Osteocyte (in vitro differentiated cells): Measurements from ENCODE around the gene MAP1LC3B2. TPM values are rescaled to one million over a fixed set of nuclear protein-coding genes. Genes with fewer than 3 reads are reported as not detected.

Experiments
- DNase-seq: peaks from one replicate; pipeline ENCODE4 v3.0.0; 2021; ENCODE audit warnings: mixed read lengths; ENCODE audit not compliant: unreplicated experiment; ENCODE audit errors: extremely low spot score
- H3K27ac Mint-ChIP-seq: one replicate; pipeline ENCODE4 v1.8.0; 2021; ENCODE audit warnings: mild to moderate bottlenecking, mixed read lengths; ENCODE audit not compliant: unreplicated experiment
- H3K27me3 Mint-ChIP-seq: one replicate; pipeline ENCODE4 v1.8.0; 2021; ENCODE audit warnings: mixed read lengths; ENCODE audit not compliant: unreplicated experiment
- H3K36me3 Mint-ChIP-seq: one replicate; pipeline ENCODE4 v1.8.0; 2021; ENCODE audit warnings: mixed read lengths; ENCODE audit not compliant: unreplicated experiment
- H3K4me1 Mint-ChIP-seq: one replicate; pipeline ENCODE4 v1.8.0; 2021; ENCODE audit warnings: mixed read lengths; ENCODE audit not compliant: unreplicated experiment
- H3K4me3 Mint-ChIP-seq: one replicate; pipeline ENCODE4 v1.8.0; 2021; ENCODE audit warnings: mild to moderate bottlenecking, moderate library complexity, mixed read lengths; ENCODE audit not compliant: unreplicated experiment
- H3K9me3 Mint-ChIP-seq: one replicate; pipeline ENCODE4 v1.8.0; 2021; ENCODE audit warnings: mixed read lengths; ENCODE audit not compliant: unreplicated experiment
- CTCF ChIP-seq: fragments of 200-600 bp; sonication (generic); IDR thresholded peaks from 2 replicates; pipeline ENCODE4 v1.5.0; 2021; ENCODE audit warnings: antibody characterized with exemption, mild to moderate bottlenecking, moderate library complexity
- total RNA-seq: library from RNA; stranded (reverse); gene quantifications from 2 replicates; pipeline ENCODE4 v1.2.1, GENCODE V29; 2021

The MAP1LC3B2 gene
- total RNA-seq, 1 donor from 2014 or later, result 2.1 TPM

DNA sequence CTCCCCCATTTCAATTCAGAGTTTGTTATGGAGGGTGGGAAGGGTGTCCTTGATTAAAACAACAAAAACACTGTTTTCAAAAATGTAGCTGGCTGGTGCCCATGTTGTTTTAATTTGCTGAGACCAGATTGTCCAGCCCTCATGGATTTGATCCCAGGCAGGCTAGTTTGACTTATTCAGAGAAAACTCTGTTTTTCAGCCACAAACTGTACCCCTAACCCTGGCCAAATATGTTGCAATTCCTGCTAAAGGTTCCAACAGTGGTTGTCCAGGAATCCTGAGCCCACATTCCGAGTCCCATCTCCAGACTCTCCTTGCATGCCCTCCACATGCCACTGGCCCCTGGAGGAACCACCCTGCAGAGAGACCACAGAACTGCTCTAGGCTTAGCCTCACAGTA, 36.0 kb downstream of the MAP1LC3B2 start:
- H3K4me3 Mint-ChIP-seq, result no peak overlapping the region
- H3K27me3 Mint-ChIP-seq, result no peaks in the 10 kb centered on the region
- TF ChIP-seq CTCF, result no peak
- no peaks in the 10 kb centered on the region for H3K36me3 Mint-ChIP-seq
- peak overlapping the region; percentile 78 for H3K27ac Mint-ChIP-seq
- no peak for DNase-seq
- no peaks in the 10 kb centered on the region for H3K9me3 Mint-ChIP-seq
- peaks cover 68% of the 10 kb centered on the region for H3K4me1 Mint-ChIP-seq

- Mint-ChIP-seq H3K27ac (peak overlapping the region; percentile 78), H3K36me3 (no peaks in the 10 kb centered on the region), H3K4me1 (peaks cover 67% of the 10 kb centered on the region), H3K9me3 (no peaks in the 10 kb centered on the region), H3K4me3 (no peak overlapping the region), H3K27me3 (no peaks in the 10 kb centered on the region)
- TF ChIP-seq CTCF, result no peak
- DNase-seq, result no peak
Measured at GRCh38 chr12:116595672-116596071, 36.5 kb downstream of the MAP1LC3B2 start.

DNA sequence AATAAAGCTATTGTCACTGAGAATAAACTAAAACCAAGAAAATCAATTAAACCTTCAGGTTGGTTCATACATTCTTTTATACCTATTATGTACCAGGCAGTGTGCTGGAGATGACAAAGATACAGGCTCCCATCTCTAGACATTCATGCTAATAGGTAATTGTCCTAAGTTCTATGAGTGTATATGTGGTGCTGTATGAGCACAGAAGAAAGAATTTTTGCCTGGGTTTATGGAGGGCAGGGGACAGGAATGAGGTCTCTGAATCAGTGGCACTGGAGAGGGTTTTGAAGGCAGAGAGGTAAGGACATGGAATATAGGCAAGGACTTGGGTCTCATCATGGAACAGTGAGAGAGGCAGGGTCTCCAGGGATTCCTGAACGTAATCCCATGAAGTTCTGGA, 38.7 kb downstream of the MAP1LC3B2 start:
- no peak for TF ChIP-seq CTCF
- Mint-ChIP-seq H3K27me3 (no peaks in the 10 kb centered on the region), H3K4me3 (no peak overlapping the region), H3K36me3 (no peaks in the 10 kb centered on the region), H3K9me3 (no peaks in the 10 kb centered on the region), H3K27ac (peak overlapping the region; percentile 99), H3K4me1 (peaks cover 71% of the 10 kb centered on the region)
- no peak for DNase-seq

DNA sequence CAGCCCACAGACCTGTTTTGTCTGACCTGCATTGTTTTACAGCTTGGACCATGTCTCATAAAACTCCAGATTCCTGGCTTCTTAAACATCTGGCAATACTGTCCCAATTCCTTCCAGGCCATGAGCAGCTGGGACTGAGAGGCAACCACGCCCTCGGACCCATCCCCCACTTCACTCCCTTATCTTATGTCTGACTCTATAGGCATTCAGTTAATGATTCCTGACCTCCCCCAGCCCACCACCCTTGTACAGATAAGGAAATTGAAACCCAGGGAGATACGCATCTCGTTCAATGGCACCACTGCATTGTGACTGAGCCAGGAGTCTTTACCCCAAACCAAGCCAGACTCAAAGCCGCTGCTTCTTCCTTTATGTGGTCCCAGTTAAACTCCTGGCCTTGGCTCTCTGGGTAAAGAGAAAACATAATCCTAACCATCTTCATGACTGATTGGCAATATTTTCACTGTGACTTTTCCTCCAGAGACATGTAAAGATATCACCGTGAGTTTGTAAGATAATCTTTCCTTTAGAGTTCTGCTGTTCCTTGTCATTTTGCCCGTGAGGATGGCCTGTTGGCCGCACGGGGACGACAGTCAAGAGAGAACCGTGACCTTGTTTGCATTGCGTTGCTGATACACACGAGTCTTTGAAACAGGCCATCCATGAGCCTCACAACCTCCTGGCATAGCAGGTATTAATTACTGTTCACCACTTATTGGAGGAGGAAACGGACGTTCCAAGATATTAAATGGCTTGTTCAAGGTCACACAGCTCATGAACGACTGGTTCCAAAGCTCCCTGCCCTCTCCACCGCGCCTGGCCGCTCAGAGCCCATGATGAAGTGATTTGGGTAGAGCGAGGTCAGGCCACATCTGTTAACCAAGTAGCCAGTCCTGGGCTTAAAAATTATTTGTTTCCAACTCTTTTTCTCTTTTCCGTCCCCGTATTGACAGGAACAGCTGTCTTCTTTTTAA, 39.4 kb downstream of the MAP1LC3B2 start:
- H3K4me1 Mint-ChIP-seq, result peaks cover 75% of the 10 kb centered on the region
- no peak for TF ChIP-seq CTCF
- no peaks in the 10 kb centered on the region for H3K27me3 Mint-ChIP-seq
- H3K27ac Mint-ChIP-seq, result peak overlapping the region; percentile 99
- peak overlapping the region; percentile 69 for H3K4me3 Mint-ChIP-seq
- no peaks in the 10 kb centered on the region for H3K36me3 Mint-ChIP-seq
- H3K9me3 Mint-ChIP-seq, result no peaks in the 10 kb centered on the region
- DNase-seq, result no peak
